Psoas muscle (tissue), 8 donors: Measurements from ENCODE around the gene FCAMR. TPM values are rescaled to one million over a fixed set of nuclear protein-coding genes. Genes with fewer than 3 reads are reported as not detected.

Experiments used
- ATAC-seq, 4 donors: fragments of 200-7000 bp; cut with Tn5 transposase; one replicate each; pipeline ENCODE4 v1.9.1; 2020; ENCODE audit warnings: moderate library complexity in 3 of 4, mild to moderate bottlenecking in 2 of 4
- DNase-seq, 2 donors: peaks; one replicate each; pipeline ENCODE4 v3.0.0-alpha.2; 2020
- H3K27ac ChIP-seq: fragments of 200-600 bp; one replicate; pipeline ENCODE4 v1.8.0; 2022
- H3K27me3 ChIP-seq, 3 donors: fragments of 200-600 bp in 1 of 3; one replicate each; pipeline versions ENCODE4 v1.6.1 to v1.8.0; 2013 to 2022; ENCODE audit warnings: low read length in 2 of 3, mild to moderate bottlenecking in 2 of 3, moderate library complexity in 1 of 3; ENCODE audit not compliant: insufficient read depth in 3 of 3
- H3K36me3 ChIP-seq, 2 donors: fragments of 200-600 bp in 1 of 2; one replicate each; pipeline versions ENCODE4 v1.6.1 to v1.8.0; 2013 to 2022; ENCODE audit warnings: low read depth in 1 of 2, mild to moderate bottlenecking in 1 of 2, moderate library complexity in 1 of 2; ENCODE audit not compliant: insufficient read depth in 1 of 2
- H3K4me1 ChIP-seq: fragments of 200-600 bp; one replicate; pipeline ENCODE4 v1.8.0; 2022
- H3K4me3 ChIP-seq: fragments of 200-600 bp; one replicate; pipeline ENCODE4 v1.8.0; 2022; ENCODE audit warnings: mild to moderate bottlenecking
- H3K9me3 ChIP-seq: fragments of 200-600 bp; one replicate; pipeline ENCODE4 v1.8.0; 2022
- WGBS, 3 donors: extraction: QIAGEN DNeasy Blood & Tissue Kit; methylation state at CpG; one replicate each; pipeline versions ENCODE4 v1.1.6 to v1.1.7; 2013; 5-methylcytosine and 5-hydroxymethylcytosine counted together
- intact Hi-C, 2 donors: fragments of 100-400 bp; cut with DNase I; formaldehyde crosslinking; loops; one replicate each; pipeline versions ENCODE4 v1.11.0 to v1.14.2; 2022
- polyA plus RNA-seq, 3 donors: library from polyadenylated mRNA; stranded (reverse); fragments of 200-250 nt; gene quantifications; one replicate each; pipeline ENCODE4 v1.2.3, GENCODE V29; 2013
- total RNA-seq, 4 donors: library from RNA; stranded (reverse); fragmentation: NEBNext Ultra II Directional in 2 of 4; extraction: Animal tissue kit (Norgen Biotek cat#: 25700) in 2 of 4; gene quantifications; one replicate each; pipeline versions ENCODE4 v1.2.1 to v1.2.4, GENCODE V29; 2021 to 2023
- TF ChIP-seq, protein P1 (sequence below): fragments of 200-600 bp; IDR thresholded peaks from one replicate; pipeline ENCODE4 v1.8.0; 2022; ENCODE audit warnings: antibody characterized with exemption
- donor health status: healthy with polysubstance abuse.
- donor health status: DM: no; HTN: no; CAD: no; lungs with moderate emphysema.
- donor health status: Bipolar disorder and iron deficiency.
- donor health status: healthy.
- donor health status: DM: yes; HTN: yes; CAD: no.
- donor health status: DM: no; HTN: no; CAD: no.
- donor health status: DM: no; HTN: no; CAD: no.
- donor health status: DM: yes; HTN: yes; CAD: no.

Gene FCAMR
- total and polyA plus RNA-seq, 7 donors = not detected

DNA sequence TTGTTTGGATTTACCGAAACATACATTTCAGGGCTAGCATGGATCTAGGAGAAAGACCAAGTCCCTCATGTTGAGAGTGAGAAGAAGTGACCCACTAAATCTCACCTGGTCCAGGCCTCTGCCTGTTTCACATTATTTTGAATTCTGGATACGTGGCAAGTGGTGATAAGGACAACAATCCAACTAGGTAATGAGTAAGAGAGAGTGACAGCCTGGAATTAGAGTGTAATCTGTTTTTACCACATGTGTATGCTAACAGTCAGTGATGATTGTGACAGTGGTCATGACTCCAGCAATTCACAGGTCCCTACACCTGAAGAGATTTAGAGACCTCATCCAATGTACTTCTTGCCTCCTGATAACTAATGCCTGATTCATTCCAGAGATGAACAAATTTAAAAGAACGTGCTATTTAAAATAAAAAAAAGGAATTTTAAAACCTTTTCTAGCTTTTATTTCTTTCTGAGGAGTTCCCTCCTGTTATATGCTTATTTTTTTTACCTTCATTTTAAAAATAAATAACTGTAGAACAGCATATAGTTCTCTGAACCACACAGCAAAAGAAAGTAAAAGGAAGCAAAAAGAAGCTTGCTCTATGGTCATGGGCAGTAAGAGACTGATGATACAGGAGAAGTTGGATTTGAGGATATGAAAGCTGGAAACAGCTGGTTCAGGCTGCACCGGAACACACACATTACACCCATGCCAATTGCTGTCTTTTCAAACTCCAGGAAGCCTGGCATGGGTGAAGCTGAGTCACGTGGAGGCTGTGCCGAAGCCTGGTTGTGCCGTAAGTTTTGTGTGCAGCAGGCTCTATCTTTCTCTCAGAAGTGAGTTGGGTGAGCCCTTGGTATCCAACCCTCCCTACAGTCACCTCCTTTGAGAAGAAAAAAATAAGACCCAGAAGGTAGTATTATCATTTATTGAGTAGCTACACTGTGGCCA is 47.6 kb upstream of the FCAMR start:
- TF ChIP-seq, protein P1, sequence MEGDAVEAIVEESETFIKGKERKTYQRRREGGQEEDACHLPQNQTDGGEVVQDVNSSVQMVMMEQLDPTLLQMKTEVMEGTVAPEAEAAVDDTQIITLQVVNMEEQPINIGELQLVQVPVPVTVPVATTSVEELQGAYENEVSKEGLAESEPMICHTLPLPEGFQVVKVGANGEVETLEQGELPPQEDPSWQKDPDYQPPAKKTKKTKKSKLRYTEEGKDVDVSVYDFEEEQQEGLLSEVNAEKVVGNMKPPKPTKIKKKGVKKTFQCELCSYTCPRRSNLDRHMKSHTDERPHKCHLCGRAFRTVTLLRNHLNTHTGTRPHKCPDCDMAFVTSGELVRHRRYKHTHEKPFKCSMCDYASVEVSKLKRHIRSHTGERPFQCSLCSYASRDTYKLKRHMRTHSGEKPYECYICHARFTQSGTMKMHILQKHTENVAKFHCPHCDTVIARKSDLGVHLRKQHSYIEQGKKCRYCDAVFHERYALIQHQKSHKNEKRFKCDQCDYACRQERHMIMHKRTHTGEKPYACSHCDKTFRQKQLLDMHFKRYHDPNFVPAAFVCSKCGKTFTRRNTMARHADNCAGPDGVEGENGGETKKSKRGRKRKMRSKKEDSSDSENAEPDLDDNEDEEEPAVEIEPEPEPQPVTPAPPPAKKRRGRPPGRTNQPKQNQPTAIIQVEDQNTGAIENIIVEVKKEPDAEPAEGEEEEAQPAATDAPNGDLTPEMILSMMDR = no peak
- H3K27me3 ChIP-seq = peaks cover 0 to 5% (median 0%) of the 10 kb centered on the region in 3 donors
- H3K36me3 ChIP-seq = no peaks in the 10 kb centered on the region
- H3K9me3 ChIP-seq = no peaks in the 10 kb centered on the region
- no peak overlapping the region for H3K27ac ChIP-seq
- DNase-seq (peak in 1 of 2 donors; percentile 62), ATAC-seq (peak; percentile 54 to 69 (median 64))
- intact Hi-C loops = no loop called here
- no peak overlapping the region for H3K4me3 ChIP-seq
- H3K4me1 ChIP-seq = no peaks in the 10 kb centered on the region
- WGBS, 3 donors = 44 to 54% (median 50%) methylated on average over 7 of the region's 7 CpGs

GRCh38 chr1:207015791-207016190 is 45.5 kb upstream of the FCAMR start:
- H3K27me3 ChIP-seq = peaks cover 0 to 5% (median 0%) of the 10 kb centered on the region in 3 donors
- H3K4me1 ChIP-seq = no peaks in the 10 kb centered on the region
- TF ChIP-seq, protein P1 = no peak
- no peaks in the 10 kb centered on the region for H3K36me3 ChIP-seq
- WGBS, 3 donors = 89 to 93% (median 90%) methylated on average over 3 of the region's 3 CpGs
- DNase-seq (no peak), ATAC-seq (no peak)
- H3K9me3 ChIP-seq = no peaks in the 10 kb centered on the region
- no peak overlapping the region for H3K27ac ChIP-seq
- no peak overlapping the region for H3K4me3 ChIP-seq
- intact Hi-C loops = no loop called here

DNA sequence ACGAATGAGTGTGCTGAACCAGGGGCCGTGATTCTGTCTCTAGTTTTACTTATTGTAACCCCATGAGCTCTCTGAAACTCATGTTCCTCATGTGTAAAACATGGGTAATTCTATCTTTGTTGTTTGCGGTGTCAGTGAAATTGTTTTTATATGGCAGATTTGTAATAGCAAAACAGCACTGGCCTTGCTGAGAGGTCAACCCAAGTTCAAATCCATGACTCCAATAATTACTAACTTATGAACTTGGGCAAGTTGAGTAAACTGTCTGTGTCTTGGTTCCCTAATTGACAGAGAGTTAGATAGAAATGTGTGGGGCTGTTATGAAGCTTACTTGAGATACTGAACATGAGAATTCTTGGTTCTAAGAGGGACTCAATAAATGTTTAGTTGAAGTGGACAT is 44.5 kb upstream of the FCAMR start:
- Histone ChIP-seq H3K36me3 (no peaks in the 10 kb centered on the region), H3K9me3 (no peaks in the 10 kb centered on the region), H3K4me3 (no peak overlapping the region), H3K27ac (no peak overlapping the region), H3K27me3 (peaks cover 0 to 5% (median 0%) of the 10 kb centered on the region in 3 donors), H3K4me1 (no peaks in the 10 kb centered on the region)
- DNase-seq = no peak
- 71 to 80% (median 73%) methylated on average over 3 of the region's 3 CpGs for WGBS, 3 donors
- intact Hi-C loops = no loop called here
- TF ChIP-seq, protein P1 = no peak
- ATAC-seq = no peak

GRCh38 chr1:207013321-207014085 is 43.2 kb upstream of the FCAMR start:
- Histone ChIP-seq H3K27ac (no peak overlapping the region), H3K9me3 (no peaks in the 10 kb centered on the region), H3K36me3 (no peaks in the 10 kb centered on the region), H3K27me3 (peaks cover 0 to 5% (median 0%) of the 10 kb centered on the region in 3 donors), H3K4me1 (no peaks in the 10 kb centered on the region), H3K4me3 (no peak overlapping the region)
- TF ChIP-seq, protein P1 = no peak
- no peak for ATAC-seq
- WGBS, 3 donors = 61 to 72% (median 62%) methylated on average over 6 of the region's 6 CpGs
- intact Hi-C loops = no loop called here
- no peak for DNase-seq
